Daoy (cell line): ENCODE data around the gene NASP. TPM values are rescaled to one million over a fixed set of nuclear protein-coding genes. Genes with fewer than 3 reads are reported as not detected.
"Not testable (repeated sequence)": the region's sequence is repeated elsewhere in the genome, so short reads cannot be mapped to it uniquely, and the experiment has no call there.

Source experiments
- DNase-seq: peaks from one replicate; pipeline ENCODE4 v3.0.0-alpha.2; 2015; ENCODE audit warnings: low read depth
- total RNA-seq: library from RNA; depleted of rRNA; stranded (reverse); fragments of >200 nt; shearing (Covaris generic); gene quantifications from 2 replicates; pipeline ENCODE4 v1.2.3, GENCODE V29; 2014

Gene NASP
- total RNA-seq, 1 experiment from 2014 or later = 155 TPM

- DNase-seq = peak; percentile 71
Measured at GRCh38 chr1:45569962-45570581, 13.8 kb upstream of the NASP start.

DNA sequence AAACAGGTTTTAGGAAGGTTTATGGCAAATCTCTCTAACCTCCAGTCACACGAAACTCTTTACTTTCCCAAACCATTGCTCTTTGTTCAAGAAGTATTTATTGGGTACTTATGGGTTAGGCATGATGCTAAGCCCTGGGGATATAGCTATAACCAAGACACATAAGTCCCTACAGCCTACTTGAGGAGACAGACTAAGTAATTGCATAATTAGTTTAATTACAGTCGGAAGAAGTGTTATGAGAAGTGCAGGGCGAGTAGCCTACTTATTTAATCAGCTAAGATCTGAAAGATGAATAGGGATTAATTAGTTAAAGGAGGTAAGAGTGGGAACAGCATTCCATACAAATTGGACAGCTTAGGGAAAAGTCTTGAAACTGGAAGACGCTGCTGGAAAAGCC, 13.2 kb upstream of the NASP start:
- DNase-seq = no peak

DNA sequence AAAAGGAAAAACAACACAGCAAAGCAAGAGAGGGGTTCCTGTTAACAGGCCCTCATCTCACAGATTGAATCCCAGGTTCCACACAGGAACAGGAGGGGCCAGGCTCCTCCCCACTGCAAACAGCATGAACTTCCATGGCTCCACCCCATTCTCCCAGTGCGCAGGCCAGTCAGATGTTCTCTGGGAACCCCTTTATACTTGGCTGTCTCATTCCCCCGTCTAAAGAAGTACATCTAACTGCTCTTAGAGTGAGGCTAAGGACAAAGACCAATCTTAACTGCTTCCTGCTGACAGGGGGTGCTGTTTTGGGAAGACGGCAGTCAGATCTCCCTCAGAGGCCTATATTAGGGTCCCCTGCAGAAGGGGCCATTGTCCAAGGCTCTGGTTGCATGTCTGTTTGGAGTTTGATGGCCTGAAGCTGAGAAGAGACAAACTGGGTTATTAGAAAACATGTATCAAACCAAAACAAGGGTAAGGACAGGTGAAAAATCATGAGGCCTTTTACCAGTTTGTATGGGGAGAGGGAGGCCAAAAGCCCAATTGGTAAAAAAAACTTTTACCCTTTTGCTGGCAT, 10.5 kb upstream of the NASP start:
- DNase-seq = no peak

DNA sequence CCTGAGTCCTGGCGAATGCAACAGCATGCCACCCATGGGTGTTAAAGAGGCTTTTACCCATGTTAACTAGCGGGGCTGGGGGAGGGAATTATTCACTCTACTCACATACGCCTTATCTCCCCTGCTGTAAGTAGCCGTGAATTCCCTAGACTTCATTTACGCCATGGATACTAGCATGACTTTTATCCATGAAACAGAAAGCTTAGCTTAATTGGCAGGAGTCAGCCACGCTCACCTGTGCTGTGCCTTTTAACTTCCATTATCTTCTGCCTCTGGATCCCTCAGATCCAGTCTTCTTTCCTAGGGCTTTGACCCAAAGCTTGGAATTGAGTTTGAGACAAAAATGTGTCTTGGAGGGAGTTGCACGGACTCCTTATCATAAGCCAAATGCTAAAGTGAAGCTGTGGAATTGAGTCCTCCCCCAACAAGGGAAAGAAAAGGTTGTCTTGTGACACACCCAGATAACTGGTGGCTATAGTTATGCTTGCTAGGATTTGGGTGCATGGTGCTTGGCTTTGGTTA, 9.7 kb upstream of the NASP start:
- no peak for DNase-seq

- peak; percentile 98 for DNase-seq
Measured at GRCh38 chr1:45583264-45583665, 576 bp upstream of the NASP start.

DNA sequence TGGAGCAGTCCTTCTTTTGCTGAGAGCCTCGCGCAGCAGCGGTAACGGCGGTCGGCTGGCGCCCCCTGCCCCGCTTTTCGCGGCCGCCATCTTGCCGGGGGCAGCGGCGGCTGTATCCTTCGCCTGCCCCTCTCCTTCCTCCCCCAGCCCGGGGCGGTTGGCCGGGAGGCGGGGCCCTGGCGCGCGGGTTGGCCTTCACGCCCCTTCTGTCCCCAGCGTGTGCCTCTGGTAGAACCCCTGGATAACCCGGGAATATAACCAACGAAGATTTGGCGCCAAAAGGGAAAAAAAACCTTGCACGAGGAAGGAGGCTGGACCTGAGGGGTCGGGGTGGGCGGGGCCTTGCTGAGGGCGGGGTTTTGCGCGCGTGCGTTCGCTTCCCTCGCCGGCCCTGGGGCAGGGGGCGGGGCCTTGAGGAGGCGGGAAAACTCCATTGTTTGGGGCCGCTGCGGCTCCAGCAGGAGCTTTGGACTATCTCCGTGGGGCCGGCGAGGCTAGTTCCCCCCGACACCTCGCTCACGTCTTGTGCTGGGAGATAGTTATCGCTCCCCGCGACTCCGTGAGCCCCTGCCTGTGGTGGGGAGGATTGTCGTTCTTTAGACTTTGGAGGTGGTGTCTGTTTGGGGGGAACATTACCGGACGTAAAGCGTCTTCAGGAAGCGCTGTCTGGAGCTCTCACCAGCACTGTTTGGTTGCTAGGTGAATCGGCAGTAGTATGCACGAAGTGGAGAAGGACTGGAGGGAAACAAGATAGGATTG, 689 bp downstream of the NASP start:
- peak; percentile 94 for DNase-seq

DNA sequence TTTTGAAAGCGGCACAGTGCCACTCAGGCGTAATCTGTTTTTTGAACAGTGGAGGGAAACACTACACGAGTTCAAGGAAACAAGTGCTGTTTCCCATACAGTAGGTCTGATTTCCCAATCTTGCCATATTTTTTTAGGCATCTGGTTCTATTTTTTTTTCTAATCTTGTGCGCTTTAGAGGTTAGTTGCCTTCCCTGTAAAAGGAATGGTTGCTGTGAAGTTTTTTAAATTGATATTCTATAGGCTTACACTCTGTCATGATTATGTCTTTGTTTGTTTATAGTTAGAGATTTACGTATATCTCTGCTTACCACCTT, 1.2 kb downstream of the NASP start:
- no peak for DNase-seq

- no peak for DNase-seq
Measured at GRCh38 chr1:45585496-45586075, 1.7 kb downstream of the NASP start.

DNA sequence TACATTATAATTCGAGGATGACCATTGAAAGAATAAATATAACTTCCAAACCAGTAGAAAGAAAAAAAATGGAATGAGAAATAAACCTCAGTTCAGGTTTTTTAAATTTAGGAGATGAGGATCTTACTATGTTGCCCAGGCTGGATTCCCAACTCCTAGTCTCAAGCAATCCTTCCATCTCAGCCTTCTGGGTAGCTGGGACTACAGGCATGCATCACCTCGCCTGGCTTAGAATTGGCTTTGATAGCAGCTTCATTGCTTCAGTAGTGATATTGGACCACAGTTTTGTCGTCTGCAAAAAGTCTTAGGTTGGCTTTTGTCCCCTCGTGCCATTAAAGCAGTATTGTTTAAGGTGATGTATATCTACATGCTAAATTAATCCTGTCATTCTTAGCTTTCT, 2.9 kb downstream of the NASP start:
- no peak for DNase-seq

GRCh38 chr1:45589861-45590260, 6.0 kb downstream of the NASP start:
- no peak for DNase-seq

DNA sequence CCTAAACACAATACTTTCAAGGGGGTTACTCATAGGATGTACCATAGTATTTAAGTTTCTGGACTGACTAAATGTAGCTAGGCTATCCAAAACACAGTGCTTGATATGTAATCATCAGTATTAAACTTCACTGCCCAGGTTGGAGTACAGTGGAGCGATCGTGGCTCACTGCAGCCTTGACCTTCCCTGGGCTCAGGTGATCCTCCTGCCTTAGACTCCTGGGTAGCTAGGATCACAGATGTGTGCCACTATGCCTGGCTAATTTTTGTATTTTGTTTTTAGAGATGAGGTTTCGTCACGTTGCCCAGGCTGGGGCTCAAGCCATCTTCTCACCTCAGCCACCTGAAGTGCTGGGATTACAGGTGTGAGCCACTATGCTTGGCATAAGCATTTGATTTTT, 10.6 kb downstream of the NASP start:
- DNase-seq = no peak

DNA sequence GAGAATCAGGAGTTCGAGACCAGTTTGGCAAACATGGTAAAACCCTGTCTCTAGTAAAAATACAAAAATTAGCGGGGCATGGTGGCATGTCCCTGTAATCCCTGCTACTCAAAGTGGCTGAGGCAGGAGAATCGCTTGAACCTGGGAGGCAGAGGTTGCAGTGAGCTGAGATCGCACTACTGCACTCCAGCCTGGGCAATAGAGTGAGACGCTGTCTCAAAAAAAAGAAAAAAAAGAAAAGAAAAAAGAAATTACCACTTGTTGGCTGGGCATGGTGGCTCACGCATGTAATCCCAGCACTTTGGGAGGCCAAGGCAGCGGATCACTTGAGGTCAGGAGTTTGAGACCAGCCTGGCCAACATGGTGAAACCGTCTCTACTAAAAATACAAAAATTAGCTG, 12.9 kb downstream of the NASP start:
- DNase-seq = not testable (repeated sequence)

DNA sequence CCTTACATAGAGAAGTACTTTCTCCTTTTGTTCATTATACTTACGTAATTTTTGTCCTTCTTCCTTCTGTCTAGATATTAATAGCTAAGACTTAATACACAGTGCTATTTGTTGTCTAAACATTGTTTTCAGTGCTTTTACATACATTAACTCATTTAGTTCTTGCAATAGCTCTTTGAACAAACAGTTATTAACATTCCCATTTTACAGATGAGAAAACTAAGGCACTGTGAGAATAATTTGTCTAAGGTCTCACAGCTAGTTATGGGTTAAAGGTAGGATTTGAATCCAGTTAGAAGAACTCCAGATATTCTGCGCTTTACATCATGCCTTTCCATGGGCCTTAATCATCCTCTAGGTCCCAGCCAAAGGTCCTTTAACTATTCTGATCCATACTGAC, 20.4 kb downstream of the NASP start:
- no peak for DNase-seq

DNA sequence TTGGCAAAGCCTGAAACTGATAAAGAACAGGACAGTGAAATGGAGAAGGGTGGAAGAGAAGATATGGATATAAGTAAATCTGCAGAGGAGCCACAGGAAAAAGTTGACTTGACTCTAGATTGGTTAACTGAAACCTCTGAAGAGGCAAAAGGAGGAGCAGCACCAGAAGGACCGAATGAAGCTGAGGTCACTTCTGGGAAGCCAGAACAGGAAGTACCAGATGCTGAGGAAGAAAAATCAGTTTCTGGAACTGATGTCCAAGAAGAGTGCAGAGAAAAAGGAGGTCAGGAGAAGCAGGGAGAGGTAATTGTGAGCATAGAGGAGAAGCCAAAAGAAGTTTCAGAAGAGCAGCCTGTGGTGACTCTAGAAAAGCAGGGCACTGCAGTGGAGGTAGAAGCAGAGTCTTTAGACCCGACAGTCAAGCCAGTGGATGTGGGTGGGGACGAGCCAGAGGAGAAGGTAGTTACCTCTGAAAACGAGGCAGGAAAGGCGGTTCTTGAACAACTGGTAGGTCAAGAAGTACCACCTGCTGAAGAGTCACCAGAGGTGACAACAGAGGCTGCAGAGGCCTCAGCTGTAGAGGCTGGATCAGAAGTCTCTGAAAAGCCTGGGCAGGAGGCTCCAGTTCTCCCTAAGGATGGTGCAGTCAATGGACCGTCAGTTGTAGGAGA, 23.7 kb downstream of the NASP start:
- no peak for DNase-seq

- no peak for DNase-seq
Measured at GRCh38 chr1:45608175-45609156, 24.6 kb downstream of the NASP start.

DNA sequence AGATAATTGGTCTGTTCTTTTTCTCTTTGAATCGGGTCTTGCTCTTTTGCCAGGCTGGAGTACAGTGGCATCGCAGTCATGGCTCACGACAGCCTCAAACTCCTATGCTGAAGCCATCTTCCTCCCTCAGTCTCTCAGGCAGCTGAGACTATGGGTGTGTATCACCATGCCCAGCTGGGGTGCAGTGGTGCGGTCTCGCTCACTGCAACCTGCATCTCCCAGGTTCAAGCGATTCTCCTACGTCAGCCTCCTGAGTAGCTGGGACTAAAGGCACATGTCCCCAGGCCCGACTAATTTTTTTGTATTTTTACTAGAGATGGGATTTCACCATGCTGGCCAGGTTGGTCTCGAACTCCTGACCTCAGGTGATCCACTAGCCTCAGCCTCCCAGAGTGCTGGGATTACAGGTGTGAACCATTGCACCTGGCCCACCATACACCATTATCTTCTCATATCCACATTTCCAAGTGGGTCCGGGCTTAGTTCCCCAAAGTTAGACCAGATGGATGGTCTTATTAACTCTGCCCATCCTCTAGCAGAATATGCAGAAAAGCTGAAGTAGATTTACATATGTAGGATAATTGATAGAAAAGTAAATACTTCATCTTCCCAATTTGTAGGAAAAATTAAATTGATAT, 26.9 kb downstream of the NASP start:
- DNase-seq = no peak

- no peak for DNase-seq
Measured at GRCh38 chr1:45612941-45613579, 29.2 kb downstream of the NASP start.

- DNase-seq = no peak
Measured at GRCh38 chr1:45615885-45616284, 32.0 kb downstream of the NASP start.

DNA sequence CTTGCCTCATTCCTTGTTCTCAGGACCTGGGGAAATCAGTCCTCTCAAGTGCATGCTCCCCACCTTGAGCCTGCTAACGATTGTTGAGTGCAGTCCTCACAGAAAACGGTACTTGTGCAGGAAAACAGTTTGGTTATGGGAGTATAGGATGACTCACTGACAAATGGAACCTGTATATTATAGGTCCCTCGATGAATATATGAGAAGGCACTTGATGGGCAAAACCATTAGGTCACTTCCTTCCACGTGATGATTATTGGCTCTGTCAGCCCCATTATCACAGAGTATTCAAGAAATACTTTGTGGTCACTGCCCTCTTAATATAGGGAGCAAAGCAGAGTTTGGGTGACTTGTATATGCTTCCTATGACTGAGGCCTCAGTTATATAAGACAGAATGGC, 33.8 kb downstream of the NASP start:
- DNase-seq = peak; percentile 37
